H1 (cell line): ENCODE data around the gene ATG9B. TPM values are rescaled to one million over a fixed set of nuclear protein-coding genes. Genes with fewer than 3 reads are reported as not detected.

ENCODE experiments used
- BACH1 ChIP-seq: IDR thresholded peaks from 2 replicates; pipeline ENCODE4 v1.6.1; 2012; ENCODE audit warnings: low read length, improper control_type of control experiment
- CBX8 ChIP-seq: fragments of 300-800, 300-1000 bp; sonication (generic); IDR thresholded peaks from 2 replicates; pipeline ENCODE4 v1.7.1; 2016; ENCODE audit warnings: low read depth, low read length, borderline replicate concordance
- CHD7 ChIP-seq: fragments of 300-600 bp; sonication (generic); IDR thresholded peaks from 2 replicates; pipeline ENCODE4 v1.7.1; 2012; ENCODE audit warnings: low read length, moderate library complexity, mild to moderate bottlenecking, inconsistent platforms; ENCODE audit not compliant: insufficient replicate concordance
- CTBP2 ChIP-seq: IDR thresholded peaks from 2 replicates; pipeline ENCODE4 v1.7.0; 2011; ENCODE audit warnings: borderline replicate concordance, mild to moderate bottlenecking, moderate library complexity, mixed read lengths, low read length; ENCODE audit not compliant: insufficient read depth, insufficient read length
- HDAC6 ChIP-seq: IDR thresholded peaks from one replicate; pipeline ENCODE4 v1.7.1; 2012; ENCODE audit warnings: low read depth, mild to moderate bottlenecking, inconsistent platforms, low read length, moderate library complexity
- NRF1 ChIP-seq: IDR thresholded peaks from 2 replicates; pipeline ENCODE4 v1.6.1; 2011; ENCODE audit warnings: mild to moderate bottlenecking, low read depth, low read length, improper control_type of control experiment
- POLR2A ChIP-seq, 2 experiments: IDR thresholded peaks; 1 replicate in 1 of 2; 2 replicates in 1 of 2; pipeline ENCODE4 v1.6.1; 2011; ENCODE audit warnings: low read depth in 2 of 2, low read length in 2 of 2, mild to moderate bottlenecking in 2 of 2; ENCODE audit errors: control extremely low read depth in 1 of 2
- POU5F1 ChIP-seq: IDR thresholded peaks from 2 replicates; pipeline ENCODE4 v1.6.1; 2011; ENCODE audit warnings: low read depth, mild to moderate bottlenecking, low read length, moderate library complexity
- RNF2 ChIP-seq: fragments of 200-900, 300-1000 bp; sonication (generic); IDR thresholded peaks from 2 replicates; pipeline ENCODE4 v1.7.1; 2016; ENCODE audit warnings: borderline replicate concordance, low read depth, mild to moderate bottlenecking, antibody characterized with exemption, low read length; ENCODE audit not compliant: poor library complexity, severe bottlenecking; ENCODE audit errors: missing control alignments
- SAP30 ChIP-seq: fragments of 300-600 bp; sonication (generic); IDR thresholded peaks from 2 replicates; pipeline ENCODE4 v1.7.1; 2012; ENCODE audit warnings: low read length, moderate library complexity, mild to moderate bottlenecking, inconsistent platforms; ENCODE audit not compliant: insufficient read depth, insufficient replicate concordance
- SUZ12 ChIP-seq: fragments of 200-600 bp; sonication (generic); IDR thresholded peaks from 2 replicates; pipeline ENCODE4 v1.6.1; 2012; ENCODE audit warnings: mild to moderate bottlenecking, inconsistent platforms, low read length, moderate library complexity, mixed read lengths
- TCF12 ChIP-seq: IDR thresholded peaks from 2 replicates; pipeline ENCODE4 v1.6.1; 2011; ENCODE audit warnings: low read depth, mild to moderate bottlenecking, low read length
- polyA plus RNA-seq, 7 experiments: library from polyadenylated mRNA; depleted of rRNA in 3 of 7; stranded (reverse) in 5 of 7; unstranded in 2 of 7; fragments of >200 nt in 5 of 7; fragments of 200-250 nt in 2 of 7; gene quantifications; 1 replicate in 5 of 7; 2 replicates in 1 of 7; 4 replicates in 1 of 7; pipeline versions ENCODE4 v1.2.1 to v1.2.3, GENCODE V29; 2011 to 2013; ENCODE audit warnings: missing spikeins in 2 of 7, mixed read lengths in 2 of 7
- total RNA-seq: library from RNA; stranded (reverse); fragmentation: NEBNext Ultra II Directional; extraction: Animal tissue kit (Norgen Biotek cat#: 25700); gene quantifications from 2 replicates; pipeline ENCODE4 v1.2.1, GENCODE V29; 2021

ATG9B gene
- total and polyA plus RNA-seq, 2 of the 8 experiments (the other 6 are each of a cell fraction or from before 2014, with no cell fraction given) = 1.4 to 2.3 TPM

- TF ChIP-seq CHD7 (no peak), TCF12 (no peak), POU5F1 (no peak), SUZ12 (no peak), HDAC6 (no peak), CBX8 (no peak), CTBP2 (no peak), SAP30 (no peak), NRF1 (no peak), RNF2 (no peak), POLR2A (IDR thresholded peaks at IDR 0.05; ENCODE audit: control extremely low read depth in 1 of 2, low read depth in 2 of 2, low read length in 2 of 2) (no peak), BACH1 (no peak)
Observed at GRCh38 chr7:151045262-151045661, 21.0 kb upstream of the ATG9B start (continued).
